Measurements from ENCODE around the gene YBX1. TPM values are rescaled to one million over a fixed set of nuclear protein-coding genes. Genes with fewer than 3 reads are reported as not detected.

YBX1 gene
- total and polyA plus RNA-seq, 2 of the 13 experiments (the other 11 are each of a cell fraction or from before 2014, with no cell fraction given): 339 to 628 TPM

DNA sequence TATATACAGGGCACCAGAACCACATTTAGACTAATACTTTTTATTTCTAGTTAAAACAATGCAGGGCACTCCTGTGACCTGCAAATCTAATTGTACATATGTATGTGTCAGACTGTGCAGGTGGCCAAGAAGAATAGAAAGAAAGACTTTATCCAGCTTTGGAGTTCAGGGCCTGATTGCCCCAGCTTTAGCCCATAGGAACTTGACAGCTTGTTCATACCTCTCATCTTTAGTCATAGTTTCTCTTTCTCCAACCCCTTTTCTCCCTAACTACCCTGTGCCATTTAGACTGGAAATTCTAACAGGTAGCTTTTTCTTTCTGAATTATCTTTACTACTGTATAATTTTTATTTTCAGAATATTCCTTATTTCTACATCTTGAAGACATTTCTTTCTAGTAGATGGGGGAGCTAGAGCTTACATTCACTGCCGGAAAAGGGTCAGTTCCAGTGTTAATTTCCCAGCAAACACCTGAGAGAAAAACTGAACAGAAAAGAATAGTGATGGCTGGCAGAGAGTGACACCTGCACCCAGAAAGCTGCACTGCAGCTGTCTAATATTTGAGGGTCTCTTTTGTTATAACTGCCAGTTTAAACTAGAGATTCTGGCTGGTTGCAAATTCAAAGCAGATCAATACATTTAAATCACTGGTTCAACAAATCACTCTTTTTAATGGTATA lies 8.4 kb downstream of the YBX1 start:
- in situ Hi-C loops (cut with HindIII; ENCODE audit: extremely low pct_ligation_motif_present, low pct_unique_long_range_greater_than_20kb): no loop called here
- TF ChIP-seq, protein P1, sequence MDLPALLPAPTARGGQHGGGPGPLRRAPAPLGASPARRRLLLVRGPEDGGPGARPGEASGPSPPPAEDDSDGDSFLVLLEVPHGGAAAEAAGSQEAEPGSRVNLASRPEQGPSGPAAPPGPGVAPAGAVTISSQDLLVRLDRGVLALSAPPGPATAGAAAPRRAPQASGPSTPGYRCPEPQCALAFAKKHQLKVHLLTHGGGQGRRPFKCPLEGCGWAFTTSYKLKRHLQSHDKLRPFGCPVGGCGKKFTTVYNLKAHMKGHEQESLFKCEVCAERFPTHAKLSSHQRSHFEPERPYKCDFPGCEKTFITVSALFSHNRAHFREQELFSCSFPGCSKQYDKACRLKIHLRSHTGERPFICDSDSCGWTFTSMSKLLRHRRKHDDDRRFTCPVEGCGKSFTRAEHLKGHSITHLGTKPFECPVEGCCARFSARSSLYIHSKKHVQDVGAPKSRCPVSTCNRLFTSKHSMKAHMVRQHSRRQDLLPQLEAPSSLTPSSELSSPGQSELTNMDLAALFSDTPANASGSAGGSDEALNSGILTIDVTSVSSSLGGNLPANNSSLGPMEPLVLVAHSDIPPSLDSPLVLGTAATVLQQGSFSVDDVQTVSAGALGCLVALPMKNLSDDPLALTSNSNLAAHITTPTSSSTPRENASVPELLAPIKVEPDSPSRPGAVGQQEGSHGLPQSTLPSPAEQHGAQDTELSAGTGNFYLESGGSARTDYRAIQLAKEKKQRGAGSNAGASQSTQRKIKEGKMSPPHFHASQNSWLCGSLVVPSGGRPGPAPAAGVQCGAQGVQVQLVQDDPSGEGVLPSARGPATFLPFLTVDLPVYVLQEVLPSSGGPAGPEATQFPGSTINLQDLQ (CRISPR knock-in tag; IDR thresholded peaks at IDR 0.05): no peak
- peak; percentile 30 for TF ChIP-seq ASH2L (IDR thresholded peaks at IDR 0.05; ENCODE audit: insufficient read length, low read depth, low read length)
- TF ChIP-seq ZNF12 (CRISPR knock-in tag; IDR thresholded peaks at IDR 0.05): peak; percentile 94
- TF ChIP-seq STAG1 (CRISPR knock-in tag; IDR thresholded peaks at IDR 0.05): peak; percentile 15; the same call in 1 of the 2 replicates
- TF ChIP-seq, protein P2, sequence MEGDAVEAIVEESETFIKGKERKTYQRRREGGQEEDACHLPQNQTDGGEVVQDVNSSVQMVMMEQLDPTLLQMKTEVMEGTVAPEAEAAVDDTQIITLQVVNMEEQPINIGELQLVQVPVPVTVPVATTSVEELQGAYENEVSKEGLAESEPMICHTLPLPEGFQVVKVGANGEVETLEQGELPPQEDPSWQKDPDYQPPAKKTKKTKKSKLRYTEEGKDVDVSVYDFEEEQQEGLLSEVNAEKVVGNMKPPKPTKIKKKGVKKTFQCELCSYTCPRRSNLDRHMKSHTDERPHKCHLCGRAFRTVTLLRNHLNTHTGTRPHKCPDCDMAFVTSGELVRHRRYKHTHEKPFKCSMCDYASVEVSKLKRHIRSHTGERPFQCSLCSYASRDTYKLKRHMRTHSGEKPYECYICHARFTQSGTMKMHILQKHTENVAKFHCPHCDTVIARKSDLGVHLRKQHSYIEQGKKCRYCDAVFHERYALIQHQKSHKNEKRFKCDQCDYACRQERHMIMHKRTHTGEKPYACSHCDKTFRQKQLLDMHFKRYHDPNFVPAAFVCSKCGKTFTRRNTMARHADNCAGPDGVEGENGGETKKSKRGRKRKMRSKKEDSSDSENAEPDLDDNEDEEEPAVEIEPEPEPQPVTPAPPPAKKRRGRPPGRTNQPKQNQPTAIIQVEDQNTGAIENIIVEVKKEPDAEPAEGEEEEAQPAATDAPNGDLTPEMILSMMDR (CRISPR knock-in tag; IDR thresholded peaks at IDR 0.05): 0 out of 2 replicates have a peak, but pooled peaks have one; percentile 11
- Histone ChIP-seq H3K4me3 (replicated peaks in 1 of 3; ENCODE audit: insufficient read depth in 1 of 3, low read depth in 2 of 3, low read length in 3 of 3) (no peak overlapping the region), H3K27me3 (ENCODE audit: control insufficient read depth in 1 of 2, insufficient read depth in 2 of 2, low read length in 2 of 2) (no peaks in the 10 kb centered on the region), H3K9ac (ENCODE audit: insufficient read depth, low read depth, low read length) (no peak overlapping the region), H3K9me3 (ENCODE audit: low read length) (no peaks in the 10 kb centered on the region), H4K20me1 (ENCODE audit: insufficient read depth, low read length) (peaks cover 96% of the 10 kb centered on the region), H2AFZ (ENCODE audit: low read length) (no peak overlapping the region), H3K36me3 (replicated peaks in 1 of 2; ENCODE audit: control insufficient read depth in 1 of 2, insufficient read depth in 2 of 2, low read length in 2 of 2) (peaks cover 13 to 43% of the 10 kb centered on the region in 2 experiments), H3K4me2 (ENCODE audit: low read depth, low read length) (peak overlapping the region; percentile 11), H3K4me1 (ENCODE audit: insufficient read depth, low read length) (peaks cover 80% of the 10 kb centered on the region), H3K27ac (ENCODE audit: extremely low read length, insufficient read depth, low read length) (no peak overlapping the region), H3K79me2 (ENCODE audit: insufficient read depth, low read length) (peaks cover 100% of the 10 kb centered on the region)
- FAIRE-seq: no peak
- ATAC-seq: peak; percentile 35
- no peak for DNase-seq (ENCODE audit: low spot score)
- ChIA-PET POLR2A (interaction anchor here (3.0 kb wide), 1 partner anchor 8 kb away, joined by 21 read pairs; the partner anchor contains the start of gene YBX1), CTCF (ENCODE audit: low intra/inter-chr PET ratio, low total read pairs) (interaction anchor here (1.8 kb wide), 1 partner anchor 112 kb away, joined by 7 read pairs; no protein-coding TSS in a partner anchor)
- BruUV-seq (replicated peaks): no TSS peak
- WGBS (ENCODE audit: low lambda C conversion rate): 67% methylated on average over 1 of the region's 1 CpG
- intact Hi-C loops (cut with micrococcal nuclease; ENCODE audit: unreplicated experiment): no loop called here

Measured in HepG2 (cell line).